Right lobe of liver (tissue), 4 donors: ENCODE data around the gene ZFP62.
"Not testable (repeated sequence)": the region's sequence is repeated elsewhere in the genome, so short reads cannot be mapped to it uniquely, and the experiment has no call there.

ENCODE experiments used
- CTCF ChIP-seq, 4 donors: fragments of 200-600 bp in 3 of 4; fragments of 450-650 bp in 1 of 4; IDR thresholded peaks; one replicate each; pipeline versions ENCODE4 v1.5.1 to v1.8.0; 2016 to 2022; ENCODE audit warnings: antibody characterized with exemption in 4 of 4, mild to moderate bottlenecking in 2 of 4
- POLR2A ChIP-seq: fragments of 450-650 bp; IDR thresholded peaks from one replicate; pipeline ENCODE4 v1.6.1; 2017; ENCODE audit warnings: antibody characterized with exemption, mild to moderate bottlenecking
- donor health status: DM: no; HTN: no; CAD: no.
- donor health status: DM: no; HTN: no; CAD: no.
- donor health status: DM: no; HTN: yes; CAD: no.

DNA sequence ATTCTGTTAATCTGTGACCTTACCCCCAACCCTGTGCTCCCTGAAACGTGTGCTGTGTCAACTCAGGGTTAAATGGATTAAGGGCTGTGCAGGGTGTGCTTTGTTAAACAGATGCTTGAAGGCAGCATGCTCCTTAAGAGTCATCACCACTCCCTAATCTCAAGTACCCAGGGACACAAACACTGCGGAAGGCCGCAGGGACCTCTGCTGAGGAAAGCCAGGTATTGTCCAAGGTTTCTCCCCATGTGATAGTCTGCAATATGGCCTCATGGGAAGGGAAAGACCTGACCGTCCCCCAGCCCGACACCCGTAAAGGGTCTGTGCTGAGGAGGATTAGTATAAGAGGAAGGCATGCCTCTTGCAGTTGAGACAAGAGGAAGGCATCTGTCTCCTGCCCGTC lies 33.7 kb downstream of the ZFP62 start:
- TF ChIP-seq CTCF (IDR thresholded peaks at IDR 0.05); POLR2A: not testable (repeated sequence)
